NCI-H2081 treated with DMSO at 0.1 percent for 48 hours (cell line): Measurements from ENCODE around the gene CCNL1.
"Not testable (repeated sequence)": the region's sequence is repeated elsewhere in the genome, so short reads cannot be mapped to it uniquely, and the experiment has no call there.

Source experiments
- DNase-seq: peaks from one replicate; lab custom pipeline; 2025; lab: John Stamatoyannopoulos, UW

Gene CCNL1

GRCh38 chr3:157170861-157171260, 10.9 kb upstream of the CCNL1 start:
- DNase-seq: no peak

GRCh38 chr3:157167371-157168042, 7.6 kb upstream of the CCNL1 start:
- DNase-seq: no peak

- no peak for DNase-seq
These were observed 6.6 kb upstream of the CCNL1 start for GRCh38 chr3:157166561-157166960.

GRCh38 chr3:157166115-157166514, 6.2 kb upstream of the CCNL1 start:
- no peak for DNase-seq

- no peak for DNase-seq
These were observed 3.4 kb upstream of the CCNL1 start for GRCh38 chr3:157163217-157163953.

DNA sequence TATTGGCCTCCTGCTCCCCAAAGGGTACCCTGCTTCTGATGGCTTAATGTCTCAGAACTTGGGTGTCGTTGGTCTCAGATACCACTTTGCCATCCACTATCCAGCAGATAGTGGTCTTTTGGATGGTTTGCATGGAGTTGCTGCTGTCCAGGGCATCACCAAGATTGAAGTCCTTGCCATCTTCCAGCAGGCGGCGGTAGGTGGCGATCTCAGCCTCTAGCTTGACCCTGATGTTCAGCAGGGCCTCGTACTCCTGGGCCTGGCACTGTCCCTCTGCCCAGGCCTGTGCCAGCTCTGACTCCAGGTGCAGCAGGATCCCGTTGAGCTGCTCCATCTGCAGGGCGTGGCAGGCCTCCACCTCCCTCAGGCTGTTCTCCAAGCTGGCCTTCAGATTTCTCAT, 2.7 kb upstream of the CCNL1 start:
- not testable (repeated sequence) for DNase-seq

GRCh38 chr3:157160658-157161424, 894 bp upstream of the CCNL1 start:
- DNase-seq: no peak

DNA sequence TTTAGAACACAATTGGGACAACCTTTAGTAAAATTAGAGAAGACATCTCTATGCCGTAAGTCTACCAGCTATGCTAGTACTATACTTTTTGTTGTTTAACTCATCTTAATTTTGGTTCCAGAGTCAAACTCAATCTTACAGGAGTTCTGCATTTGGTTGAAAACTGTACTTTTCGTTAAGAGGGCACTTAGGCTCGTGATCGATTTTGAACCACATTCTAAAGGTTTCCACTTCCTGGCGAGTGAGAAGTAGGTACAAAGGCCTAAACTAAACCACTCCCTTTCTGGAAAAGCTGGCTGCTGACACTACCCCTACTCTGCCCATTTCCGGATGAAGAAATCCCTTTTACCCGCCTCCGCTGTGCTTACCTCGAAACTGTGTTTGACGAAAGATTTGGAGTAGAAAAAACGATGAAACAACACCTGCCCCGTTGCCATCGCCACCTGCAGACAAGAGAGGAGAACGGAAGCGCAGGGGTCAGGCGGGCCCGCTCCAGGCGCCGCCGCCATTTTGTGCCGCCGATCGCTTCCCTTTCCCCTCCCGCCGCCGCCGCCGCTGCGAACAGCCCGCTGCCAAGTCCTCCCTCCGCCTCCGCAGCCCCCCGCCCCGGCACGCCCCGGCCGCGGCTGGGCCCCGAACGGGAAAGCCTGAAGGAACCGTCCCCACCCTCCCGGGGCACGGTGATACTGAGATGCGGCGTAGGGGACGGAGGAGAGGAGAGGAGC, 748 bp downstream of the CCNL1 start:
- peak; percentile 77 for DNase-seq

DNA sequence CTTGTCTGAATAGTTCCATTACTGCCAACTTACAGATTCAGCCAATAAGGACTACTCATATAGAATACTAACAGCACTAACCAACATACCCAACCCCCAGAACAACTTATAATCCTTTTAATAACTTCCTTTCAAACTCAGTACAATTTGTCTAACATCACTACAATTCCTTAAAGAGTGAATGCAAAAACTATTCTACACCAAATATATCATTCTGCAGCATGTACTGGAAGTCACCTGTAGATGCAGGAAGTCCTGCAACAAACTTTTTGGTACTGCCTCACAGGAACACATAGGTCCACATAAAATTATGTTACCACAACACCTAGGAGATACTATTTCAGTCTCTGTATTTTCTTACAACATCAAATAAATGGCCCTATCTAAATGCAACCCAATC, 2.1 kb downstream of the CCNL1 start:
- DNase-seq: no peak

DNA sequence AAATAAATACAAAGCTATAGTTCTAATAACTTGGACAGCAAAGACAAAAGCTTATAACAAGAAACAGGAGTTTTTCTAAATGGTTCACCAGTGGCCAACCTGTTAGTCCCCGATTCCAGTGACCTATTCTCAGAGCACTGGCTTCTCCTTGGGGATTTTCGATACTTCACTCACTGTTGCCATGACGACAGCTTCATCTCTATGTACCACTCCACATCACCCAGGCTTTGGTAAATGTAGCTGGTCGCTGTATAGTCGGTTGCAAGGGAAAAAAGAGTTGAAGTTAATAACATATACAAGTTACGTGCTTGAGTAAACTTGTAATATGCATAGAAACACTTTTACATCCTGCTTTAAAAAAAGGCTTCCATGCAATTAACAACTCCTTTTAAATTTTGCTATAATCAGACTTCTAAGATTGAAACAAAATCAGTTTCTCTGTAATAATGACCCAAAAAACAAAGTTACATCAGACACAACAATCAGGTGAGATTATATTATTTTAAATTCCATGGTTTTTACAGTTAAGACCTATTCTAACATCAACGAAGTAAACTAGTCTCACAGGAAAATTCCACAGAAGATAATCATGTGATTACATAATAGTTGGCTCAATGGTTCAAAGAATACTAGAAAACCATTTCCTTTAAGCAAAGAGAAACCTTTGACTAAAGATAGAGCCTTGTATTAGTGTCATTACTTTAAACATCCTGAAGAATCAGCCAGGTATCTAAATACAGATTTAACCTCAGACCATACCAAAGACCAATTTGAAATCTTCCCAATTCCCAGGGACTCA, 2.9 kb downstream of the CCNL1 start:
- DNase-seq: no peak

DNA sequence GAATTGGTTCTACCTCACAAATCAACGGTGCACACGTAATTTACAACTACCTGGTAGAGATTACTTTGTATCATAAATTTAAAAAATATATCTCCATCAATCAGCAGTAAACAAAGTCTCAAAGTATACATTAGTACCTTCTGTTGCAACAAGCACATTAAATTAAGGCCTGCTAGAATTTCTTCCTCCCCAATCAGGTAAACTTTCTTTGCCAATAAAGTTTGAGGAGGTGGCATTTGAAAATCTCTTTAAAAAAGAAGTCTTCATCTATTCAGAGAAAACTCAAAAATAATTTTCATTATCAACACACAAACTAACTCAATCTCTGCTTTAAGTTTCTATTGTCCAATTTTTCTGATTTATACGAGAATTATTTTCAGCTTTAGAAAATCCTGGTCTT, 4.4 kb downstream of the CCNL1 start:
- DNase-seq: no peak

GRCh38 chr3:157154563-157155330, 5.2 kb downstream of the CCNL1 start:
- no peak for DNase-seq

- no peak for DNase-seq
These were observed 7.0 kb downstream of the CCNL1 start for GRCh38 chr3:157152930-157153329.

DNA sequence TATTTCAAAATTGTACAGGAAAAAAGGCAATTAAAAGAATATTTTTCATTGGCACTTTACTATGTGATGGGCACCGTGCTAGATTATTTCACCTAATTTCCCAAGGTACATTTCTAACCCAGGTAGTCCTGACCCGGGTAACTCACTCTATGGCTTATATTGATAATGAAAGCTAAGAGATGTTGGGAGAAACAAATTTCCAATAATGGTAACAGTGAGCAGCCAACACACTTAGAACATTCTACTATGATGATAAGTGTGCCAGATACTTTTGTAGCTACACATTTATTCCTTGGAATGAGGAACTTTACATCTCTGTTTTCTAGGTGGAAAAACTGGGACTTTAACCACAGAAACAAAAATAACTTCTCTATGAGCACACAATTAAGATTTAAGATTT, 7.5 kb downstream of the CCNL1 start:
- no peak for DNase-seq

DNA sequence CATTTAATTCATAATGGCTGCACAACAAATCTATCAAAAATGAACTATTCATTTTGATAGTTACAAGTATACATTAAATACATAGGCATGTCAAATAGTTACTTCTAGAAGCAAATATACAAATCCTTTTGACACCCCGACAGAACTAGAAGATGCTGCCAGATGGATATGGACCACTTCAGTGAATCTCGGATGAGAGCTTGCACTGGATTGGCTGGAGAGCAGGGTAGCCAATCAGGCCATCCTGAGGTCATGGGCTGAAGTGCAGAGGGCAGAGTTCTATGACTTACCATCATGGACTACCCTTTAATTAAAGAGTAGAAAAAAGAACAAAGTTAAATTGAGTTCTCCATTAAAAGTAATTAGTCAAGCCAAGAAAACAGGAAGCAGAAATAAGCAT, 8.3 kb downstream of the CCNL1 start:
- DNase-seq: no peak

DNA sequence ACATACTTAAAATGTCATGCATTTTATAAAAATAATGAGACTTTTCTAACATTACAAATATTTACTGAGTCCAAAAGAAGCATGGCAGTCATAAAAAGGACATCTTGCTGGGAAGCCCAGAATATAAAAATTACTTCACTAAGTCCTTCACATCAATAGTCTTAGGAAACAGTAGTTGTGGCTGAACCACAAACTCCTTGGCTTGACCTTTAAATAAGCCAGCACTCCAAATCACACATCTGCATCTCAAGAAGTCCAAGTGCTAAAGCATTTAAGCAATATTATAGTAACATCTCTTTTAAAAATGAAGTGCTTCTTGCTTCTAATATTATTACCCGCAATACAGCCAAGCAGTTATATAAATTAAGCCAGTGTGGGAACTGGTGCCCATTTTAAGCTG, 8.8 kb downstream of the CCNL1 start:
- DNase-seq: no peak

- no peak for DNase-seq
These were observed 10.7 kb downstream of the CCNL1 start for GRCh38 chr3:157149136-157149696.

DNA sequence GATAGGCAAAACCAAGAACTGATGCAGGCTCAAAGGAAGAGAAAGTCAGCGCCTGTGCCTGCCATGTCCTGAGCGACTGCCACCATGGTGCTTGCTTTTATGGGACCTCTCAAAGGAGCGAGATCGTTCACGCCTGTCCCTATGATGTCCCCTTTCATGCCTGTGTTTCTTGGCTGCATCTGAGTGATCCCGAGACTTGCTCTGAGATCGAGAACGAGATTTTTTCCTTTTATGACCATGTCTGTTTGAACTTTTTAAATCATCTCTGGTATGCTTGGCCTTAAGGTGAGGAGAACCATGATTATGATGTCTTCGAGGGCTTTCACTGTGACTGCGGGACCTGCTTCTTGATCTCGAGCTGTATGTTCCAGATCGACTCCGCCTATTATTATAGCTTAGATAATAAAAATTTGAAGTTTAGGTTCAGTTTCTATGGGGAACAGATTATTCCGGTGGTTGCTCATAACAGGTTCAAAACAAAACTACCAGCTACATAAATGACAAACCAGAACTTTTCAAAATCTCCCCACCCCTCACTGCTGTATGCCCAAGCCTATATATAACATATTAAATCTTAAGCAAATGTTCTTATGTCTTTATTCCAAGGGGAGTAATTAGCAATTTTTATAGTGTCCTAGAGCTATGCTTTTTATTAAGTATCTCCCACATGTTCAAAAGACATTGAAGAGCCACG, 11.6 kb downstream of the CCNL1 start:
- no peak for DNase-seq

DNA sequence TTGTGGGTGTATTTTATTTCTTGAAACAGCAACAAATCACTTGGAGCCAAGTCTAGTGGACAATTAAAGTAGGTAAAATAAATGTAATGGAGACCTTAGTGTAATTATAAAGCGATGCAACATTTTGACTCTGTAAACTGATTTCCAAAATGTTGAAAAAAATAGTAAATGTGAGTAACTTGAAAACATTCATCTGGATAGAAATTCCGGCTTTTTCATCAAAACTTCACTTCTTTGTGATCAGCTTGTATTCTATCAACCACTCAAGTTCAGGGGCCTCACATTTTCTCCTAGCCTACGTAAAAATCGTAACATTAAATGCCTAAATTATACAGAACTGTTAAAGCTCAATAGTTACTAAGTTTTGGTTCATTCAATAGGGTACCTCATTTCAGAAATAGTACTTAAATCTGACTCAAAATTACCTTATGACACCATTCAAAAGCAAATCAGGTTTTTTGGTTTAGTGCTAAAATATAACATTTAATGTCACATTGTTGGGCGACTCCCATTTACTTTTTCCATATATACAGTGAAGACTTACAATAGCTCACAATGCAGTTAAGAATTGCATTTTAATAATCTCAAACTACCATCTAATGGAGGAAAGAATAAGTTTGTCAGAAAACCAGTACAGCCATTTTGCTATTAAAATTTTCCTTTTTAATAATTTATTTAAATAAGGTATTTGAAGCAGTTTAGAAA, 12.7 kb downstream of the CCNL1 start:
- no peak for DNase-seq
